H4 (cell line): ENCODE measurements around the gene CD300LD. TPM values are rescaled to one million over a fixed set of nuclear protein-coding genes. Genes with fewer than 3 reads are reported as not detected.
A peak's percentile ranks its signal among the peaks of the same experiment; 100 is the strongest.
"Not testable (repeated sequence)": the region's sequence is repeated elsewhere in the genome, so short reads cannot be mapped to it uniquely, and the experiment has no call there.

Experiments used
- DNase-seq: peaks from one replicate; pipeline ENCODE4 v3.0.0-alpha.2; 2015; ENCODE audit warnings: low spot score
- total RNA-seq: library from RNA; depleted of rRNA; stranded (reverse); fragments of >200 nt; shearing (Covaris generic); gene quantifications from 2 replicates; pipeline ENCODE4 v1.2.3, GENCODE V29; 2014

CD300LD gene
- total RNA-seq, 1 experiment from 2014 or later: not detected

DNA sequence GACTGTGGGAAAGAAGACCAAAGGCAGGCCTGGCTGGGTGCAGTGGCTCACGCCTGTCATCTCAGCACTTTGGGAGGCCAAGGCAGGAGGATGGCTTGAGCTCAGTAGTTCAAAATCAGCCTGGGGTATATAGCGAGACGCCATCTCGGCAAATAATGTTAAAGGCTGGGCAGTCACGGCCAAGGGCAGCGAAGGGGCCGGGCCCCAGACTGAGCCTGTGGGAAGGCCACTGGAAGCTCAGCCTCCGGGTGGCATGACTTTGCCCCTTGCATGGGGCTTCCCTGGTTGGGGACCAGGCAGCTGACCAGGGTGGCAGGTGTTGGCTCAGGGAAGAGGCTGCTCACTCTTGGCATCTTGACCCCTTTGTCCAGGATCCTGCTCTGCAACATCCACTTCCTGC lies 14.0 kb upstream of the CD300LD start:
- DNase-seq: no peak

DNA sequence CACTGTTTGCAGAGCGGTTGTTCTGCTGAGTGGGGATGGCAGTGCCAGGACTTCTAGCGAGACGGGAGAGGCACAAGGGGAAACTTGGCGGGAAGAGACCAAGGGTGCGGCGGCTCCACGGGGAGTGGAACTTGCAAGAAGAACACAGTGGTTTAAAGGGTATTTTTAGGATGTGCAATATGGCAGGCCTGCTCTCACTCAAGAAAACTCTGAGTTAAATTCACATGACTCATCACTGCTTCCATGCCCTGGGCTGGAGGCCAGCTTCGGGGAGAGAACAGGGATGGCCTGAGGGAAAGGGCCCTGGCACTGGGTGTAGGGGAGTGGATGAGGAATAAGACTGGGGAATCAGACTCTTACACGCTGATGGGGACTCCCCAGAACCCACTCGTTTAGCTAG lies 13.3 kb upstream of the CD300LD start:
- DNase-seq: peak; percentile 87

DNA sequence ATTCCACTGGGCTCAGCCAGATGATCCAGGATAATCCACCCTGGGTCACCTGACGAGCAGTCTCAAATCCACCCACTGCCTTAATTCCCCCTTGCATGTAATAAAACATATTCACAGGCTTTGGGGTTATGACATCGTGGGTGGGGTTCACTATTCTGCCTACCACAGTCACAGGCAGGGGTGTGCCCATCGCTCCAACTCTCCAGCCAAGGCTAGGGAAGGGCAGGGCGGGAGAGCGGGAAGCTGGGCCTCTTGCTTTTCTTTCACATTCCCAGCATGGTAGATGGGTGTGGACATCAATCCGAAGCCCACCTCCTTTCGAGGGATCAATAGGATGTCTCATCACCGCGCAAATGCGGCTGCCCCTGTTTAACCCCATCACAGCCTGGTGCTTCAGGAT lies 12.7 kb upstream of the CD300LD start:
- DNase-seq: no peak

DNA sequence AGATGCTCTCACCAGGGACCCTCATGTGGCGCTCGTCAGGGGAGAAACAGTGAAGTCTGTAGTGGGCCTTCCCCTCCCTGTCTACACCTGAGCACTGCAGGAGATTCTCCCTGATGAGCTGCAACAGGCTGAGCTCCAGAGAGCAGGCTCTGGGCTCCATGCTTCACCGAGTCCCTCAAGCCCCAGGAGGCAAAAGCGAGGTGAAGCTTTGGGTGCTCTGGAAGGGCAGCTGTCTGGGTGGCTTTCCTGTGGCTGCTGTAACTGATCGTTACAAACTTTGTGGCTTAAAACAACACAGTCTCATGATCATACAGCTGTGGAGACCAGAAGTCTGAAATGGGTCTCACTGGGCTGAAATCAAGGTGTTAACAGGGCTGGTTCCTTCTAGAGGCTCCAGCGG lies 12.1 kb upstream of the CD300LD start:
- DNase-seq: no peak

DNA sequence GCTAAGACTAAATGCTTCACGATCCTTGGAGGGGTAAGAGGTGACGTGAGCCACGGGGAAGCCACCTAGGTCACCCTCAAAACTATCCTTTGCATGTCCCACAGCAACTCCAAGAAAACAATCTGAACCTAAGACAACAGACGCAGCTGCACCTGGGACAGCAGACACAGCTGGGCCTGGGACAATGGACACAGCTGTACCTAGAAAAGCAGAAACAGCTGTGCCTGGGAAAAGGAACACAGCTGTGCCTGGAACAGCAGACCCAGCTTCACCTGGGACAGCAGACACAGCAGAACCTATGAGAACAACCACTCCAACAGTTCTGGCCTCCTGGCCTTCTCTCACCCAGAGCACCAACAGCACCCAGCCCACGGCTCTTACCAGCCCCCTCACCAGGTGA lies 11.7 kb upstream of the CD300LD start:
- no peak for DNase-seq

GRCh38 chr17:74603037-74603635 lies 11.1 kb upstream of the CD300LD start:
- DNase-seq: no peak

DNA sequence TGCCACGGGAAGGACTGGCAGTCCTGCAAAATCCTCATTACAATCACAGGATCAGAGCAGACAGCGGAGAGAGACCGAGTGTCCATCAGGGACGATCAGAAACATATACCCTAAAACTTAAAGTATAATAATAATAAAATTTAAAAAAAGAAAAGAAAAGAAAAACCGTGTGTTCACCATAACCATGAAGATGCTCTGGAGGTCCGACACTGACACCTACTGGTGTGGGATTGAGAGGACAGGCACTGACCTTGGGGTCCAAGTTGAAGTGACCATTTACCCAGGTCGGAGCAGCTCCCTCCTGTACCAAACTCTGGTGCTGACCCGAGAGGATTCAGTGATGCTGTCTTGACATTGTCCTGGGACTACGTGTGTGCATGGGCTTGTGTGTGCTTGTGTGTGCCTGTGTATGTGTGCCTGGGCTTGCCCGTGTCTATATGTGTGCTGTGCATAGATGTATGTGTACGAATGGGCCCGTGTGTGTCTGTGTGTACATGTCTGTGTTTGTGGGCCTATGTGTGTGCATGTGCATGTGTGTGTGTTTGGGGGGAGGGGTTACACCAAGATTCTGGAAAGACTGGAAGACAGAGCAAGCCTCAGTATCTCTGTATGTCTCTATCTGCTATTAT lies 10.0 kb upstream of the CD300LD start:
- peak; percentile 53 for DNase-seq

GRCh38 chr17:74599448-74599939 lies 7.4 kb upstream of the CD300LD start:
- no peak for DNase-seq

DNA sequence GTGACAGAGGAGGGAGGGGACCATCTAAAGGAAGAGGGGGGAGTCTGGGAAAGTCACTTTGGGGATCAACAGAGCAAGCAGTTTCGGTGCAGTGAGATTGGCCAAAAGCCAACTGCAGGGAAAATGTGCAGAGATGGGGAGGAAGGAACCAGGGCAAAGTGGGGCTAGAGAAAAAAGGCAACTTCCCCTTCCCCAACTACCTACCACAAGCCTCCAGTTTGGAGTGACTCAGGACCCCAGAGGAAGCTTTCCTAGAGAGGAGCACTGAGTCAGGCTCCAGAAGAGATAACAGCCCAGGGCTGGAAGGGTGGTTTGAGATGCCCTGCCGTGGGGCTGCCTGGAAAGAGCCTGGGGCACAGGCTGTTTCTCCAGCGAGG lies 6.9 kb upstream of the CD300LD start:
- no peak for DNase-seq

GRCh38 chr17:74598346-74599022 lies 6.4 kb upstream of the CD300LD start:
- no peak for DNase-seq

DNA sequence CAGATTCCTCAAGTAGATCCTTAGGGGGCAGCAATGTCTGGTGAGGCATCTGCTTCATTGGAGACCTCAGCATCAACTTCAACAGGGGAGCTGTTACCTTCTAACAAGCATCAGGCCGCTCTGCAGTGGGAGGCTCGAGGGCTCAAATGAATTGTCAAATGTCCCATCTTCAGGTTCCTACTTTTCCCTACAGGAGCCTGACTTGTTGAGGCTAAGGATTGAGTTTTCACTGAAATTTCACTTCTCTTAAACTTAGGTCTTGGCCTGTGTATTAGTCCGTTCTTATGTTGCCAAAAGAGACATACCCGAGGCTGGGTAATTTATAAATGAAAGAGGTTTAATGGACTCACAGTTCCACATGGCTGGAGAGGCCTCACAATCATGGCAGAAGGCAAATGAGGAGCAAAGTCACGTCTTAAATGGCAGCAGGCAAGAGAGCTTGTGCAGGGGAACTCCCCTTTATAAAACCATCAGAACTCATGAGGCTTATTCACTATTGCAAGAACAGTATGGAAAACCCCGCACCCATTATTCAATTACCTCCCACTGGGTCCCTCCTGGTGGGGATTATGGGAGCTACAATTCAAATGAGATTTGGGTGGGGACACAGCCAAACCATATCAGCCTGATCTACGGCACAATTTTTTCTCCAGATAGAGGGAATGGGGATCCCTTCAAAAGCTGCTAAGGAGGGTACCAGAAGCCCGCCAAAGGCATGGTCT lies 5.1 kb upstream of the CD300LD start:
- DNase-seq: no peak

- no peak for DNase-seq
Measured at GRCh38 chr17:74595037-74595750, 3.1 kb upstream of the CD300LD start.

DNA sequence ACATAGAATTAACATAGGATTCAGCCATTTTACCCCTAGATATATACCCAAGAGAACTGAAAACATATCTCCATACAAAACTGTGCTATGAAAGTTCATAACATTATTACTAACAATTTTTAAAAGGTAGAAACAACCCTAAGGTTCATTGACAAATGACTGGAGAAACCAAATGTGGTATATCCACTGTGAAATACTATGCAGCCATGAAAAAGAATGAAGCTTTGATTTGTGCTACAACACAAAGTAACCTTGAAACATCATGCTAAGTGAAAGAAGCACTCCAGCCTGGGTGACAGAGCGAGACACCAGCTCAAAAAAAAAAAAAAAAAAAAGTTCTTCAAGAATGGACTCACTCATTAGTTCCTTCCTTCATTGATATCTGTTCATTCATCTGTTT lies 580 bp downstream of the CD300LD start:
- DNase-seq: no peak

DNA sequence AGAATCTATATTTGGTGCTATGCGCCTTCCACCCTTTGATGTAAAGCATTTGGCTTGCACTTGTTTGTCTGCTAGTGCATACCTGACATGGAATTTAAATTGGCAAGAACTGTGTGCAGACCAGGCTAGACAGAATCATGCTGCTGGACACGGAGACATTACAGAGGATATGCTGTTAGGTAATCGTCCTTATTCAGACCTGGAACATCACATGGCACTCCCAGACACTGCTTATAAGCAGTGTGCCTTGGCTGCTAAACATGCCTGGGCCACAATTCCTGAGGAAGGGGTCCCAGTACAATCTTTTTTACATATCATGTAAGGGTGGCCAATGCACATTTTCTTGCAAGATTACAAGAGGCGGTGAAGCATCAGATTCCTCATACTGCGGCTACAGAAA lies 6.4 kb downstream of the CD300LD start:
- no peak for DNase-seq

- no peak for DNase-seq
Measured at GRCh38 chr17:74584292-74585060, 7.6 kb downstream of the CD300LD start.

GRCh38 chr17:74582633-74583032 lies 9.4 kb downstream of the CD300LD start:
- DNase-seq: no peak

GRCh38 chr17:74579900-74580299 lies 12.2 kb downstream of the CD300LD start:
- no peak for DNase-seq

- DNase-seq: no peak
Measured at GRCh38 chr17:74578979-74579378, 13.1 kb downstream of the CD300LD start.

DNA sequence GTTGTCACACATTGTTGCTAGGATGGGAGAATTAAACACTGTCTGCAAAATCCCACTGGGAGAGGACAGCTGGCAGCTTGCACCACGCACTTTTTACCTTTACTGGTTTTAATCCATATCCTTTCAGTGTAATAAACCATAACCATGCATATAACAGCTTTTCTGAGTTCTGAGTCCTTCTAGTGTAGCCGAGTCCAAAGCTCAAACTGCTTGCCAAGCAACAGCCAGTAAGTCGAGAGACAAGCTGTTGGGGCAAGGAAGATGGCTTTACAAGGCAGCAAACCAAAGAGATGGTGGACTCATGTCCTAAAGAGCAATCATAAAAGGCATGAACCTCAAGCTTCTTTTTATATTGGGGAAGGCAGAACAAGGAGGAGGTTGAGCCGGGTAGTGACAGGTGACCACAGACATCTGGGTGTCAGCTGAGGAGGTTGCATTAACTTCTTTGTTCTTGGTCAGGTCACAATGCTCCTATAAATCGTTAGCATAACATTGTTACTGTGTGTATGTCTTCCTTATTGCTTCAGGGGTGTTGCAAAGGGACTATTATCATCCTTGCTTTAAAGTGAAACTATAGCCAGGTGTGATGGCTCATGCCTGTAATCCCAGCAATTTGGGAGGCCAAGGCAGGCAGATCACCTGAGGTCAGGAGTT lies 17.5 kb downstream of the CD300LD start:
- no peak for DNase-seq

DNA sequence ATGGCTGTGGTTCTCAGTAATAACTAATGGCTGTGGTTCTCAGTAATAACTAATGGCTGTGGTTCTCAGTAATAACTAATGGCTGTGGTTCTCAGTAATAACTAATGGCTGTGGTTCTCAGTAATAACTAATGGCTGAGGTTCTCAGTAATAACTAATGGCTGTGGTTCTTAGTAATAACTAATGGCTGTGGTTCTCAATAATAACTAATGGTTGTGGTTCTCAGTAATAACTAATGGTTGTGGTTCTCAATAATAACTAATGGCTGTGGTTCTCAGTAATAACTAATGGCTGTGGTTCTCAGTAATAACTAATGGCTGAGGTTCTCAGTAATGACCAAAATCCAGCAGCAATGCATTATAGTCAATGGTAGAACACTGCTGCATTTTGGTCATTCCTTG lies 18.4 kb downstream of the CD300LD start:
- DNase-seq: not testable (repeated sequence)

- no peak for DNase-seq
Measured at GRCh38 chr17:74573169-74573568, 18.9 kb downstream of the CD300LD start.
